T-helper 2 cell treated with Interferon-gamma antibody and Interleukin-4, amounts not matched to agents 5 μg/mL and 100 μg/mL, for 36 hours (primary cell): Measurements from ENCODE around the gene AKT1.
A peak's percentile ranks its signal among the peaks of the same experiment; 100 is the strongest.
"Not testable (repeated sequence)": the region's sequence is repeated elsewhere in the genome, so short reads cannot be mapped to it uniquely, and the experiment has no call there.

Experiments used
- DNase-seq: peaks from one replicate; pipeline ENCODE4 v3.0.0; 2021; ENCODE audit warnings: low spot score
- H3K27ac Mint-ChIP-seq: one replicate; pipeline ENCODE4 v1.8.0; 2021; ENCODE audit warnings: mild to moderate bottlenecking, mixed read lengths
- H3K27me3 Mint-ChIP-seq: one replicate; pipeline ENCODE4 v1.8.0; 2021; ENCODE audit warnings: low read depth, mixed read lengths
- H3K36me3 Mint-ChIP-seq: one replicate; pipeline ENCODE4 v1.8.0; 2021; ENCODE audit warnings: low read depth, mixed read lengths
- H3K4me1 Mint-ChIP-seq: one replicate; pipeline ENCODE4 v1.8.0; 2021; ENCODE audit warnings: low read depth, mixed read lengths
- H3K4me3 Mint-ChIP-seq: one replicate; pipeline ENCODE4 v1.8.0; 2022; ENCODE audit warnings: mild to moderate bottlenecking, moderate library complexity, mixed read lengths
- H3K9me3 Mint-ChIP-seq: one replicate; pipeline ENCODE4 v1.8.0; 2021; ENCODE audit warnings: mixed read lengths

The AKT1 gene

GRCh38 chr14:104794993-104795780 lies at the start of gene AKT1:
TSS of gene AKT1 (minus strand) at chr14:104795748. CDS start at chr14:104792643, 3,105 bp downstream.
- Mint-ChIP-seq H3K4me1 (peaks cover 37% of the 10 kb centered on the region), H3K27me3 (peaks cover 3% of the 10 kb centered on the region), H3K27ac (peak within 1 kb of the TSS; percentile 77), H3K4me3 (peak within 1 kb of the TSS; percentile 91), H3K36me3 (peaks cover 13% of the 10 kb centered on the region), H3K9me3 (no peaks in the 10 kb centered on the region)
- peak; percentile 43 for DNase-seq

GRCh38 chr14:104845033-104845666 lies 49.6 kb upstream of the AKT1 start:
- Mint-ChIP-seq H3K4me1 (no peaks in the 10 kb centered on the region), H3K4me3 (no peak overlapping the region), H3K27ac (no peak overlapping the region), H3K36me3 (no peaks in the 10 kb centered on the region), H3K27me3 (peaks cover 53% of the 10 kb centered on the region), H3K9me3 (no peaks in the 10 kb centered on the region)
- no peak for DNase-seq

- no peaks in the 10 kb centered on the region for H3K4me1 Mint-ChIP-seq
- no peak overlapping the region for H3K4me3 Mint-ChIP-seq
- no peak for DNase-seq
- H3K27me3 Mint-ChIP-seq, result peaks cover 54% of the 10 kb centered on the region
- no peak overlapping the region for H3K27ac Mint-ChIP-seq
- no peaks in the 10 kb centered on the region for H3K9me3 Mint-ChIP-seq
- H3K36me3 Mint-ChIP-seq, result no peaks in the 10 kb centered on the region
Measured at GRCh38 chr14:104844306-104845032, 48.9 kb upstream of the AKT1 start.

- Mint-ChIP-seq H3K4me3 (no peak overlapping the region), H3K9me3 (no peaks in the 10 kb centered on the region), H3K27me3 (peaks cover 61% of the 10 kb centered on the region), H3K27ac (no peak overlapping the region), H3K4me1 (no peaks in the 10 kb centered on the region), H3K36me3 (no peaks in the 10 kb centered on the region)
- DNase-seq, result no peak
Measured at GRCh38 chr14:104843442-104844305, 48.1 kb upstream of the AKT1 start.

GRCh38 chr14:104843006-104843405 lies 47.5 kb upstream of the AKT1 start:
- DNase-seq, result no peak
- H3K27me3 Mint-ChIP-seq, result peaks cover 62% of the 10 kb centered on the region
- H3K9me3 Mint-ChIP-seq, result no peaks in the 10 kb centered on the region
- no peaks in the 10 kb centered on the region for H3K36me3 Mint-ChIP-seq
- no peaks in the 10 kb centered on the region for H3K4me1 Mint-ChIP-seq
- H3K4me3 Mint-ChIP-seq, result no peak overlapping the region
- no peak overlapping the region for H3K27ac Mint-ChIP-seq

GRCh38 chr14:104841730-104842129 lies 46.2 kb upstream of the AKT1 start:
- H3K4me3 Mint-ChIP-seq, result no peak overlapping the region
- H3K36me3 Mint-ChIP-seq, result no peaks in the 10 kb centered on the region
- H3K27ac Mint-ChIP-seq, result no peak overlapping the region
- no peaks in the 10 kb centered on the region for H3K4me1 Mint-ChIP-seq
- H3K9me3 Mint-ChIP-seq, result no peaks in the 10 kb centered on the region
- DNase-seq, result no peak
- H3K27me3 Mint-ChIP-seq, result peaks cover 62% of the 10 kb centered on the region

- not testable (repeated sequence) for H3K4me3 Mint-ChIP-seq, DNase-seq, H3K9me3 Mint-ChIP-seq, H3K27ac Mint-ChIP-seq, H3K36me3 Mint-ChIP-seq, H3K4me1 Mint-ChIP-seq
- H3K27me3 Mint-ChIP-seq, result peaks cover 19% of the 10 kb centered on the region
Measured at GRCh38 chr14:104836171-104836935, 40.8 kb upstream of the AKT1 start.

GRCh38 chr14:104830781-104831180 lies 35.2 kb upstream of the AKT1 start:
- H3K36me3 Mint-ChIP-seq, result no peaks in the 10 kb centered on the region
- no peaks in the 10 kb centered on the region for H3K9me3 Mint-ChIP-seq
- no peak for DNase-seq
- peaks cover 5% of the 10 kb centered on the region for H3K4me1 Mint-ChIP-seq
- no peak overlapping the region for H3K4me3 Mint-ChIP-seq
- H3K27me3 Mint-ChIP-seq, result peaks cover 15% of the 10 kb centered on the region
- no peak overlapping the region for H3K27ac Mint-ChIP-seq

- peaks cover 8% of the 10 kb centered on the region for H3K9me3 Mint-ChIP-seq
- H3K4me3 Mint-ChIP-seq, result peak overlapping the region; percentile 65
- H3K27ac Mint-ChIP-seq, result no peak overlapping the region
- H3K36me3 Mint-ChIP-seq, result peaks cover 4% of the 10 kb centered on the region
- peak; percentile 43 for DNase-seq
- H3K4me1 Mint-ChIP-seq, result peaks cover 12% of the 10 kb centered on the region
- H3K27me3 Mint-ChIP-seq, result peaks cover 33% of the 10 kb centered on the region
Measured at GRCh38 chr14:104827177-104828055, 31.9 kb upstream of the AKT1 start.

- DNase-seq, result no peak
- H3K4me1 Mint-ChIP-seq, result peaks cover 12% of the 10 kb centered on the region
- H3K36me3 Mint-ChIP-seq, result peaks cover 4% of the 10 kb centered on the region
- H3K27ac Mint-ChIP-seq, result no peak overlapping the region
- peaks cover 8% of the 10 kb centered on the region for H3K9me3 Mint-ChIP-seq
- H3K27me3 Mint-ChIP-seq, result peaks cover 33% of the 10 kb centered on the region
- peak overlapping the region; percentile 65 for H3K4me3 Mint-ChIP-seq
Measured at GRCh38 chr14:104826861-104827176, 31.3 kb upstream of the AKT1 start.

- DNase-seq, result peak; percentile 90
- Mint-ChIP-seq H3K27me3 (peaks cover 33% of the 10 kb centered on the region), H3K36me3 (peaks cover 4% of the 10 kb centered on the region), H3K9me3 (peaks cover 8% of the 10 kb centered on the region), H3K4me1 (peaks cover 12% of the 10 kb centered on the region), H3K27ac (no peak overlapping the region), H3K4me3 (peak overlapping the region; percentile 86)
Measured at GRCh38 chr14:104826189-104826860, 30.8 kb upstream of the AKT1 start.
